ENCODE data around the gene HEG1. TPM values are rescaled to one million over a fixed set of nuclear protein-coding genes. Genes with fewer than 3 reads are reported as not detected.

HEG1 gene
- total and polyA plus RNA-seq, 7 donors: 0.92 to 61.6 (median 24.5) TPM

DNA sequence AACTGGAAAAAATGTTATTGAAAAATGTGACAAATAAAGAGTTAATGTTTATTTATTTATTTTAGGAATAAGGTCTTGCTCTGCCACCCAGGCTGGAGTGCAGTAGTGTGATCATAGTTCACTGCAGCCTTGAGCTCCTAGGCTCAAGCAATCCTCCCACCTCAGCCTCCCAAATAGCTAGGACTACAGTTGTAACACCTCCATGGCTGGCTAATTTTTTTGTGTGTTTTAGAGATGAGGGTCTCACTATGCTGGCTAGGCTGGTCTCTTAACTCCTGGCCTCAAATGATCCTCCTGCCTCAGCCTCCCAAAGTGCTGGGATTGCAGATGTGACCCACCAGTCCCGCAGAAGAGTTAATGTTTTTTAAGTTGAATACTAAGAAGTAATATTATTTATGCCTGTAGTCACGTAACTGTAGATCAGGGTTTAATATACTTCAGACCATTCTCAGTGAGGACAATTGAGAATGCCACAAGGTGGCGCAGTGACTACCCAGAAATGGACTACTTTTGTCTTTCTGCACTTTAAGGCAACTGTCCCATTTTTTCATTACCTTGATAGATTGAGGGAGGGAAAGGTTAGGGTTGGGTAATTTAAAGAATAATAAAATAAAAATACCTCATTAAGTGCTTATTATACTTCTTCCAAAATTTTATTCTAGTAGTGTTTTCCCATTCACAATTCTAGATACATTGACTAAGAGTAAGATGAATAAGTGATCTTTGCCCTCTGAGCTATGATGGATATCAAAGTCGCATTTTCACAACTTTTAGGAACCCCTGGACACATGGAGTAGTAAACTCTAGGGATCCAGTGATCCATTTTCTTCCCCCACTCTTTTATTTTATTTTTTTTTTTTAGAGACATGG is 127.2 kb downstream of the HEG1 start:
- peak; percentile 77 for DNase-seq
- TF ChIP-seq, protein P1, sequence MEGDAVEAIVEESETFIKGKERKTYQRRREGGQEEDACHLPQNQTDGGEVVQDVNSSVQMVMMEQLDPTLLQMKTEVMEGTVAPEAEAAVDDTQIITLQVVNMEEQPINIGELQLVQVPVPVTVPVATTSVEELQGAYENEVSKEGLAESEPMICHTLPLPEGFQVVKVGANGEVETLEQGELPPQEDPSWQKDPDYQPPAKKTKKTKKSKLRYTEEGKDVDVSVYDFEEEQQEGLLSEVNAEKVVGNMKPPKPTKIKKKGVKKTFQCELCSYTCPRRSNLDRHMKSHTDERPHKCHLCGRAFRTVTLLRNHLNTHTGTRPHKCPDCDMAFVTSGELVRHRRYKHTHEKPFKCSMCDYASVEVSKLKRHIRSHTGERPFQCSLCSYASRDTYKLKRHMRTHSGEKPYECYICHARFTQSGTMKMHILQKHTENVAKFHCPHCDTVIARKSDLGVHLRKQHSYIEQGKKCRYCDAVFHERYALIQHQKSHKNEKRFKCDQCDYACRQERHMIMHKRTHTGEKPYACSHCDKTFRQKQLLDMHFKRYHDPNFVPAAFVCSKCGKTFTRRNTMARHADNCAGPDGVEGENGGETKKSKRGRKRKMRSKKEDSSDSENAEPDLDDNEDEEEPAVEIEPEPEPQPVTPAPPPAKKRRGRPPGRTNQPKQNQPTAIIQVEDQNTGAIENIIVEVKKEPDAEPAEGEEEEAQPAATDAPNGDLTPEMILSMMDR (IDR thresholded peaks at IDR 0.05): peak; percentile 43 to 78 (median 58)
- TF ChIP-seq POLR2A (IDR thresholded peaks at IDR 0.05): no peak
- intact Hi-C loops (cut with DNase I): loop anchor here (2.0 to 10.0 kb wide), 3 partner anchors 136 to 508 kb away; no protein-coding TSS in a partner anchor
- Histone ChIP-seq H3K4me1 (peaks cover 0 to 4% (median 0%) of the 10 kb centered on the region in 4 donors), H3K27ac (no peak overlapping the region), H3K4me3 (no peak overlapping the region), H3K36me3 (no peaks in the 10 kb centered on the region), H3K9me3 (no peaks in the 10 kb centered on the region), H3K27me3 (no peaks in the 10 kb centered on the region)
- 21 to 32% methylated on average over 4 of the region's 4 CpGs for WGBS, 2 donors

DNA sequence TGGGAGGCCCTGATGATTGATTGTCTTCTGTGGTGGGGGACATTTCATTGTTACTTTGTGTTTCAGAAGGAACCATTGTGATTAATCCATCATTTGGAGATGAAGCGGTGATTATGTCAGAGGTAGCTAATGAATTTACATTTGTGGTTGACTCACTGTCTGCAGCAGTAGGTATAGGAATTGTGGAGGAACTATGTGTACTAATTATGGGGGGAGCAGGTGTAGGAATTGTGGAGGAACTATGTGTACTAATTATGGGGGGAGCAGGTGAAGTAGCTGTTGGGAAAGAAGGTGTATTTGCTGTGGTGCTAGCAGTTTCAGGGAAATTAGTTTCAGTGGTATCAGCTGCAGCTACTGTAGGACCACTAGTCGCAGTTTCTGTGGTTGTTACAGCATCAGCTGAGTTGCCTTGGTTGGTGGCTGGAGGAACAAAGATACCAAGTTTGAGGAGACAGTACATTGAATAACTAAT is 128.2 kb downstream of the HEG1 start:
- TF ChIP-seq POLR2A (IDR thresholded peaks at IDR 0.05): peak in 1 of 2 donors; percentile 5
- TF ChIP-seq EP300 (IDR thresholded peaks at IDR 0.05): no peak
- no peak for DNase-seq
- H3K4me1 ChIP-seq: peaks cover 0 to 4% (median 0%) of the 10 kb centered on the region in 4 donors
- H3K27me3 ChIP-seq: no peaks in the 10 kb centered on the region
- H3K36me3 ChIP-seq: no peaks in the 10 kb centered on the region
- H3K27ac ChIP-seq: no peak overlapping the region
- 88 to 90% methylated on average over 2 of the region's 2 CpGs for WGBS, 2 donors
- intact Hi-C loops (cut with DNase I): loop anchor here (2.0 to 10.0 kb wide), 3 partner anchors 137 to 509 kb away; no protein-coding TSS in a partner anchor
- H3K4me3 ChIP-seq: no peak overlapping the region
- no peaks in the 10 kb centered on the region for H3K9me3 ChIP-seq

DNA sequence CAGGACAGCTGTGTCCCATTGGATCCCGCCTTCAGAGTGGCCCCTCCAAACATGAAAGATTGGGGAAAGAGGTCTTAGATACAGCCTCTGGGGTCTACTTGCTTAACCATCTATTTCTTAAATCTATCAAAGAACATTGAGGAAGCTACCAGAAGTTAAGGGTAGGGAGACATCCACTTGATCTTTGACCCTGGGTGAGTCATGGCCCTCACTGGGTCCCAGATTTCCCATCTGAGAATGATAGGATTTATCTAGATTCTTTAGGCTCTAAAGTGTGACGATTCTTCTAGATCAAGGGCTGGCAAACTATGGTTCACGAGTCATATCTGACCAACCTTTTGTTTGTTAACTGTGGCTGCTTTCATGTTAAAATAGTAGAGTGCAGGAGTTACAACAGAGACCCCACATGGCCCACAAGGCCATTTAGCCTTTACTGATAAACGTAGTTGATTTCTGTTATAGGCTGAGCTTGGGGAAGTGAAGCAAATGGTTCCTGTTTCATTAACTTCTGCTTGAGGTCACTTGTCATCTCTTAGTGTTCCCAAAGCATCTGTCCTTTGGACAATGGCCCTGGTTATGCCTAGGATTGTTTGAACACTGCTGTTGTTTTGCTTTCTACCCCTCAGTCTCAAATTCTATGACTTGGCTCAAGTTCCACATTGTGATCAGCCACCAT is 129.2 kb downstream of the HEG1 start:
- intact Hi-C loops (cut with DNase I): loop anchor here (10.0 kb wide), 2 partner anchors 138 to 238 kb away; no protein-coding TSS in a partner anchor

GRCh38 chr3:124924741-124925140 is 131.1 kb downstream of the HEG1 start:
- Histone ChIP-seq H3K9me3 (no peaks in the 10 kb centered on the region), H3K4me1 (peaks cover 0 to 4% (median 0%) of the 10 kb centered on the region in 4 donors), H3K36me3 (no peaks in the 10 kb centered on the region), H3K4me3 (no peak overlapping the region), H3K27ac (no peak overlapping the region), H3K27me3 (no peaks in the 10 kb centered on the region)
- WGBS, 2 donors: 82 to 85% methylated on average over 2 of the region's 2 CpGs
- intact Hi-C loops (cut with DNase I): loop anchor here (10.0 kb wide), 2 partner anchors 140 to 240 kb away; no protein-coding TSS in a partner anchor
- no peak for DNase-seq
- TF ChIP-seq POLR2A (IDR thresholded peaks at IDR 0.05) (no peak), EP300 (IDR thresholded peaks at IDR 0.05) (no peak), POLR2AphosphoS5 (IDR thresholded peaks at IDR 0.05) (no peak)
- TF ChIP-seq, protein P1 (IDR thresholded peaks at IDR 0.05): no peak

More for the DNA sequence above, 129.2 kb downstream of the HEG1 start:
- no peak overlapping the region for H3K27ac ChIP-seq
- H3K4me1 ChIP-seq: peaks cover 0 to 4% (median 0%) of the 10 kb centered on the region in 4 donors
- WGBS, 2 donors: 69 to 84% methylated on average over 4 of the region's 4 CpGs
- H3K27me3 ChIP-seq: no peaks in the 10 kb centered on the region
- no peak for TF ChIP-seq EP300 (IDR thresholded peaks at IDR 0.05)
- TF ChIP-seq, protein P1 (IDR thresholded peaks at IDR 0.05): no peak
- TF ChIP-seq POLR2A (IDR thresholded peaks at IDR 0.05): no peak
- TF ChIP-seq POLR2AphosphoS5 (IDR thresholded peaks at IDR 0.05): no peak
- H3K9me3 ChIP-seq: no peaks in the 10 kb centered on the region
- DNase-seq: no peak
- H3K36me3 ChIP-seq: no peaks in the 10 kb centered on the region
- no peak overlapping the region for H3K4me3 ChIP-seq

DNA sequence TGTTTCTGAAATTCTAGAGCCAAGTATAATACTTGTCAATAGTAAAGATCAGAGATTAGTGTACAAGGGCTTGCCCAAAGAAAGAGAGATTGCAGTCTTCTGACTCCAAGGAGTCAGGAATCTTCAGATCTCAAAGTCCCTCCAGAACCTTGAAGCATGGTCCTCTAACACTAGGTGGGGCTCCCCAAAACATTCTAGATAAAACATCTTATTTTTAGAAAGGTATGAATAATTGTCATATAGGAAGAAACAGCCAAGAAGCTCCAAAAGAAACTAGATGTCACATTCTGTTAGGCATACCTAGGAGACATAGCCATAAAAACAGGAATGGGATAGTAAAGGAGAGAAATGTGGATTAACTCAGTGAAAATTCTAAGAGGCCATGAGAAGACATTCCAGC is 132.0 kb downstream of the HEG1 start:
- TF ChIP-seq EP300 (IDR thresholded peaks at IDR 0.05): no peak
- no peak for TF ChIP-seq POLR2A (IDR thresholded peaks at IDR 0.05)
- TF ChIP-seq POLR2AphosphoS5 (IDR thresholded peaks at IDR 0.05): no peak
- TF ChIP-seq, protein P1 (IDR thresholded peaks at IDR 0.05): no peak
- no peak for DNase-seq
- no peak overlapping the region for H3K27ac ChIP-seq
- peaks cover 0 to 4% (median 0%) of the 10 kb centered on the region in 4 donors for H3K4me1 ChIP-seq
- H3K27me3 ChIP-seq: no peaks in the 10 kb centered on the region
- H3K36me3 ChIP-seq: no peaks in the 10 kb centered on the region
- H3K4me3 ChIP-seq: no peak overlapping the region
- no peaks in the 10 kb centered on the region for H3K9me3 ChIP-seq
- intact Hi-C loops (cut with DNase I): loop anchor here (10.0 kb wide), 2 partner anchors 141 to 241 kb away; no protein-coding TSS in a partner anchor

Measured in sigmoid colon (tissue), 7 donors.